K562 (cell line): ENCODE results near the gene CYTH4. TPM values are rescaled to one million over a fixed set of nuclear protein-coding genes. Genes with fewer than 3 reads are reported as not detected.
A peak's percentile ranks its signal among the peaks of the same experiment; 100 is the strongest.

Source experiments
- ARID4B ChIP-seq: sonication (generic); formaldehyde crosslinking; IDR thresholded peaks from 2 replicates; pipeline ENCODE4 v1.8.0; 2022; ENCODE audit warnings: mild to moderate bottlenecking, missing genetic modification reagents
- BCLAF1 ChIP-seq, 2 experiments: fragments of 450-650 bp in 1 of 2; IDR thresholded peaks; 2 replicates each; pipeline ENCODE4 v1.6.1; 2011 to 2017; ENCODE audit warnings: low read depth in 2 of 2, antibody characterized with exemption in 1 of 2, borderline replicate concordance in 1 of 2, low read length in 1 of 2, mild to moderate bottlenecking in 1 of 2, mixed read lengths in 1 of 2; ENCODE audit not compliant: control insufficient read depth in 1 of 2
- E2F4 ChIP-seq: sonication (generic); formaldehyde crosslinking; IDR thresholded peaks from 2 replicates; pipeline ENCODE4 v1.8.0; 2022; ENCODE audit warnings: mild to moderate bottlenecking, low read depth, missing genetic modification reagents
- ETV6 ChIP-seq, 3 experiments: fragments of 150-350 bp in 1 of 3; sonication (generic) in 1 of 3; formaldehyde crosslinking in 1 of 3; IDR thresholded peaks; 2 replicates each; pipeline versions ENCODE4 v1.6.1 to v1.8.0; 2014 to 2022; ENCODE audit warnings: borderline replicate concordance in 2 of 3, low read depth in 2 of 3, antibody characterized with exemption in 1 of 3, low read length in 1 of 3, mild to moderate bottlenecking in 1 of 3, missing genetic modification reagents in 1 of 3
- FUS ChIP-seq: fragments of 200-400 bp; formaldehyde crosslinking; optimal IDR thresholded peaks from 2 replicates; pipeline ENCODE3; 2017; ENCODE audit warnings: low read depth, low read length
- HNRNPLL ChIP-seq: fragments of 200-400 bp; formaldehyde crosslinking; IDR thresholded peaks from 2 replicates; pipeline ENCODE4 v1.6.1; 2017; ENCODE audit warnings: low read length, low read depth, mild to moderate bottlenecking; ENCODE audit not compliant: poor library complexity, severe bottlenecking
- ILK ChIP-seq: fragments of 450-650 bp; IDR thresholded peaks from 2 replicates; pipeline ENCODE4 v1.6.1; 2016; ENCODE audit warnings: missing genetic modification characterization, low read depth, mild to moderate bottlenecking, missing compliant biosample characterization, moderate library complexity, borderline replicate concordance
- KDM1A ChIP-seq, 2 experiments: fragments of 450-650 bp; IDR thresholded peaks; 2 replicates each; pipeline ENCODE4 v1.6.1; 2016; ENCODE audit warnings: mild to moderate bottlenecking in 2 of 2
- LARP7 ChIP-seq: fragments of 450-650 bp; IDR thresholded peaks from 2 replicates; pipeline ENCODE4 v1.6.1; 2016
- XRCC5 ChIP-seq: fragments of 200-400 bp; formaldehyde crosslinking; IDR thresholded peaks from 2 replicates; pipeline ENCODE4 v1.6.1; 2017; ENCODE audit warnings: low read depth, mild to moderate bottlenecking, low read length
- ZC3H8 ChIP-seq: fragments of 450-650 bp; IDR thresholded peaks from 2 replicates; pipeline ENCODE4 v1.6.1; 2017
- ZNF212 ChIP-seq: fragments of 450-650 bp; formaldehyde crosslinking; IDR thresholded peaks from 2 replicates; pipeline ENCODE4 v1.4.0; 2020; ENCODE audit warnings: mild to moderate bottlenecking
- ZNF282 ChIP-seq: sonication (generic); formaldehyde crosslinking; IDR thresholded peaks from 2 replicates; pipeline ENCODE4 v1.8.1; 2023; ENCODE audit warnings: missing genetic modification reagents
- polyA plus RNA-seq, 8 experiments: library from polyadenylated mRNA; depleted of rRNA in 4 of 8; stranded (reverse) in 5 of 8; unstranded in 3 of 8; fragments of >200 nt; fragmentation: Nextera tagmentation in 2 of 8; fragmentation: Illumina TruSeq in 1 of 8; extraction: Ambion mirVana in 2 of 8; extraction: Trizol in 1 of 8; gene quantifications; 2 replicates each; pipeline versions ENCODE4 v1.2.1 to v1.2.3, GENCODE V29; 2011 to 2014; ENCODE audit warnings: inconsistent platforms in 1 of 8, missing spikeins in 1 of 8
- total RNA-seq, 7 experiments: library from RNA; depleted of rRNA in 6 of 7; stranded (reverse); fragments of >200 nt in 6 of 7; fragmentation: Illumina TruSeq in 2 of 7; extraction: Trizol in 2 of 7; gene quantifications; 2 replicates each; pipeline versions ENCODE4 v1.2.1 to v1.2.3, GENCODE V29; 2011 to 2021; ENCODE audit warnings: low replicate concordance in 1 of 7
- TF ChIP-seq, protein P1 (sequence below): fragments of 250-450 bp; sonication (Bioruptor Pico); IDR thresholded peaks from 2 replicates; pipeline ENCODE4 v1.5.0; 2020; ENCODE audit warnings: mild to moderate bottlenecking, borderline replicate concordance
- TF ChIP-seq, protein P2 (sequence below): fragments of 450-650 bp; IDR thresholded peaks from 2 replicates; pipeline ENCODE4 v1.6.1; 2016

CYTH4 gene
- total and polyA plus RNA-seq, 9 of the 15 experiments (the other 6 are each of a cell fraction or from before 2014, with no cell fraction given) = 0.03 to 2.0 (median 0.61) TPM; not detected in 1

GRCh38 chr22:37242395-37242918, 39.9 kb upstream of the CYTH4 start (continued):
- TF ChIP-seq, protein P1, sequence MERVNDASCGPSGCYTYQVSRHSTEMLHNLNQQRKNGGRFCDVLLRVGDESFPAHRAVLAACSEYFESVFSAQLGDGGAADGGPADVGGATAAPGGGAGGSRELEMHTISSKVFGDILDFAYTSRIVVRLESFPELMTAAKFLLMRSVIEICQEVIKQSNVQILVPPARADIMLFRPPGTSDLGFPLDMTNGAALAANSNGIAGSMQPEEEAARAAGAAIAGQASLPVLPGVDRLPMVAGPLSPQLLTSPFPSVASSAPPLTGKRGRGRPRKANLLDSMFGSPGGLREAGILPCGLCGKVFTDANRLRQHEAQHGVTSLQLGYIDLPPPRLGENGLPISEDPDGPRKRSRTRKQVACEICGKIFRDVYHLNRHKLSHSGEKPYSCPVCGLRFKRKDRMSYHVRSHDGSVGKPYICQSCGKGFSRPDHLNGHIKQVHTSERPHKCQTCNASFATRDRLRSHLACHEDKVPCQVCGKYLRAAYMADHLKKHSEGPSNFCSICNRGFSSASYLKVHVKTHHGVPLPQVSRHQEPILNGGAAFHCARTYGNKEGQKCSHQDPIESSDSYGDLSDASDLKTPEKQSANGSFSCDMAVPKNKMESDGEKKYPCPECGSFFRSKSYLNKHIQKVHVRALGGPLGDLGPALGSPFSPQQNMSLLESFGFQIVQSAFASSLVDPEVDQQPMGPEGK (CRISPR knock-in tag) = no peak
- TF ChIP-seq BCLAF1 (IDR thresholded peaks at IDR 0.05; ENCODE audit: borderline replicate concordance in 1 of 2, control insufficient read depth in 1 of 2, low read depth in 2 of 2, low read length in 1 of 2) = 0 out of 4 replicates have a peak, but pooled peaks of 1 of the 2 experiments have one; percentile 47
- TF ChIP-seq ZC3H8 = no peak
- TF ChIP-seq FUS = no peak
- peak in 1 of 2 experiments; percentile 85; a peak in 2 of 4 replicates for TF ChIP-seq ETV6 (IDR thresholded peaks at IDR 0.05; ENCODE audit: borderline replicate concordance in 1 of 2, low read depth in 2 of 2, low read length in 1 of 2)
- no peak for TF ChIP-seq ETV6 (CRISPR knock-in tag; IDR thresholded peaks at IDR 0.05; ENCODE audit: borderline replicate concordance)
- TF ChIP-seq ILK = no peak
- no peak for TF ChIP-seq E2F4
- TF ChIP-seq KDM1A (IDR thresholded peaks at IDR 0.05) = peak; percentile 70 to 79; a peak in 2 of 4 replicates
- no peak for TF ChIP-seq ZNF212 (CRISPR knock-in tag)
- no peak for TF ChIP-seq HNRNPLL
- no peak for TF ChIP-seq LARP7
- no peak for TF ChIP-seq XRCC5
- peak; percentile 75 for TF ChIP-seq ARID4B
- TF ChIP-seq, protein P2, sequence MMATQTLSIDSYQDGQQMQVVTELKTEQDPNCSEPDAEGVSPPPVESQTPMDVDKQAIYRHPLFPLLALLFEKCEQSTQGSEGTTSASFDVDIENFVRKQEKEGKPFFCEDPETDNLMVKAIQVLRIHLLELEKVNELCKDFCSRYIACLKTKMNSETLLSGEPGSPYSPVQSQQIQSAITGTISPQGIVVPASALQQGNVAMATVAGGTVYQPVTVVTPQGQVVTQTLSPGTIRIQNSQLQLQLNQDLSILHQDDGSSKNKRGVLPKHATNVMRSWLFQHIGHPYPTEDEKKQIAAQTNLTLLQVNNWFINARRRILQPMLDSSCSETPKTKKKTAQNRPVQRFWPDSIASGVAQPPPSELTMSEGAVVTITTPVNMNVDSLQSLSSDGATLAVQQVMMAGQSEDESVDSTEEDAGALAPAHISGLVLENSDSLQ = peak; percentile 94
- TF ChIP-seq ZNF282 (CRISPR knock-in tag) = no peak
